22Rv1 (cell line): ENCODE data around the gene CD302.

Experiments
- H3K27ac ChIP-seq: fragments of 450-650 bp; 2 replicates; pipeline ENCODE4 v1.5.1; 2017
- ZFX ChIP-seq: fragments of 450-650 bp; IDR thresholded peaks from 2 replicates; pipeline ENCODE4 v1.6.1; 2017; ENCODE audit warnings: antibody characterized with exemption, borderline replicate concordance
- TF ChIP-seq, protein P1 (sequence below): fragments of 450-650 bp; IDR thresholded peaks from 2 replicates; pipeline ENCODE4 v1.5.1; 2017; ENCODE audit warnings: mild to moderate bottlenecking

Gene CD302

DNA sequence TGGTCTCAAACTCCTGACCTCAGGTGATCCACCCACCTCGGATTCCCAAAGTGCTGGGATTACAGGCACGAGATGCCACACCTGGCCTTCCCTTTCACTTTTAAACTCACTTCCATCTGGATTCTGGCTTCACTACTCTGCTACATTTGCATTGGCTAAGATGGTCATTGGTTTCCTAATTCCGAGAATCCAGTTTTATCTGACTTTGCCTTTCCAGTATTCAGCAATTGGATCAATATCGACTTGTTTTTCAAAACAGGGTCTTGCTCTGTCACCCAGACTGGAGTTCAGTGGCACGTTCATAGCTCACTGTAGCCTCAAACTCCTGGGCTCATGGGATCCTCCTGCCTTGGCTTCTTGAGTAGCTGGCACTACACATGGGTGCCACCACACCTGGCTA, 4.7 kb upstream of the CD302 start:
- no peak overlapping the region for H3K27ac ChIP-seq
- TF ChIP-seq, protein P1, sequence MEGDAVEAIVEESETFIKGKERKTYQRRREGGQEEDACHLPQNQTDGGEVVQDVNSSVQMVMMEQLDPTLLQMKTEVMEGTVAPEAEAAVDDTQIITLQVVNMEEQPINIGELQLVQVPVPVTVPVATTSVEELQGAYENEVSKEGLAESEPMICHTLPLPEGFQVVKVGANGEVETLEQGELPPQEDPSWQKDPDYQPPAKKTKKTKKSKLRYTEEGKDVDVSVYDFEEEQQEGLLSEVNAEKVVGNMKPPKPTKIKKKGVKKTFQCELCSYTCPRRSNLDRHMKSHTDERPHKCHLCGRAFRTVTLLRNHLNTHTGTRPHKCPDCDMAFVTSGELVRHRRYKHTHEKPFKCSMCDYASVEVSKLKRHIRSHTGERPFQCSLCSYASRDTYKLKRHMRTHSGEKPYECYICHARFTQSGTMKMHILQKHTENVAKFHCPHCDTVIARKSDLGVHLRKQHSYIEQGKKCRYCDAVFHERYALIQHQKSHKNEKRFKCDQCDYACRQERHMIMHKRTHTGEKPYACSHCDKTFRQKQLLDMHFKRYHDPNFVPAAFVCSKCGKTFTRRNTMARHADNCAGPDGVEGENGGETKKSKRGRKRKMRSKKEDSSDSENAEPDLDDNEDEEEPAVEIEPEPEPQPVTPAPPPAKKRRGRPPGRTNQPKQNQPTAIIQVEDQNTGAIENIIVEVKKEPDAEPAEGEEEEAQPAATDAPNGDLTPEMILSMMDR = no peak
- no peak for TF ChIP-seq ZFX

GRCh38 chr2:159799833-159800232, 1.8 kb upstream of the CD302 start:
- H3K27ac ChIP-seq = no peak overlapping the region

DNA sequence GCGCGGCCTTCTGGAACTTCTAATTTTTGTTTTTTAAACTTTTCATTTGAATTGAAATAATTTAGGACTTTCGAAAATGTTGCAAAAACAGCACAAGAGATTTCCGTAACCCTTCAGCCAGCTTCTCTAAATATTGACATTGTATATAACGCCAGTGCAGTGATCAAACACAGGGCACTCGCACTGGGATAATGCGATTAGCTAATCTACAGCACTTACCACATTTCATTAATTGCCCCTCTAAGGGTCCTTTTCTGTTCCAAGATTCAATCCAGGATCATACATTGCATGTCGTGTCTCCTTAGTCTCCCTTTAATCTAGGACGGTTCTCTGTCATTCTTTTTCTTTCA, 343 bp upstream of the CD302 start:
- TF ChIP-seq, protein P1 = no peak
- no peak for TF ChIP-seq ZFX
- no peak overlapping the region for H3K27ac ChIP-seq

More at GRCh38 chr2:159799833-159800232, 1.8 kb upstream of the CD302 start:
- TF ChIP-seq, protein P1 = no peak
- TF ChIP-seq ZFX = no peak

DNA sequence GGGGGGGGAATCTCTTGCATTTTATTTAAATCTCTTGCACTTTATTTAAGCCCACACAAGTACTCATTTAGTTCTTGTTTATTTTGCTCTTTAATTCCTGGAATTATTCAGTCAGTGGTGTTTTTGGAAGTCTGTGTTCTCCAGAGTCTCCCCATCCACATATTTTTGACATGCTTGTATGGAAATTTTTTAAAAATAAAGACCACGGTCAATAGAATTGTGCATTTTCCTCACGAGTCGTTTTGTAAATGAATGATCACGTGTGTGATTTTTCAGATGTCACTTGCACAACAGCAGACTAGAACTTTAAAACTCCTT, 824 bp downstream of the CD302 start:
- no peak overlapping the region for H3K27ac ChIP-seq
- TF ChIP-seq, protein P1 = no peak
- no peak for TF ChIP-seq ZFX

- no peak for TF ChIP-seq ZFX
- no peak overlapping the region for H3K27ac ChIP-seq
These were observed 1.9 kb downstream of the CD302 start for GRCh38 chr2:159795841-159796690.

DNA sequence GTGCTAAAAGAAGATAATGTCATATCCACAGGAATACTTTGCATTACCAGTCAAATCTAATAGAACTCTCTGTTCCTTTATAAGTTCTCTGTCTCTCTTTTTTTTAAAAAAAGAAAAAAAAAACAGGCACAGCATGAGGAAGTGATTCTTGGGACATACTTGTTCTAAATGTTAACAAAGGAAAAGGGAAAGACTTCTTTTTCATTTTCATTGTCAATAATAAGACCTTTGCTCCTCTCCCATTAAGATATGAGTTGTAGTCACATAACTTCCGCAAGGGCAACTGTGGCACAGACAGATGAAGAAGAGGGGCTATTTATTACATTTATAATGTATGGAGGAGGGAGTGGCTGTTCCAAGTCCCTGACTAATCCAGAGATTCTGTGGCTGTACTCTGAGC, 4.7 kb downstream of the CD302 start:
- TF ChIP-seq ZFX = no peak
- TF ChIP-seq, protein P1 = no peak
- no peak overlapping the region for H3K27ac ChIP-seq

DNA sequence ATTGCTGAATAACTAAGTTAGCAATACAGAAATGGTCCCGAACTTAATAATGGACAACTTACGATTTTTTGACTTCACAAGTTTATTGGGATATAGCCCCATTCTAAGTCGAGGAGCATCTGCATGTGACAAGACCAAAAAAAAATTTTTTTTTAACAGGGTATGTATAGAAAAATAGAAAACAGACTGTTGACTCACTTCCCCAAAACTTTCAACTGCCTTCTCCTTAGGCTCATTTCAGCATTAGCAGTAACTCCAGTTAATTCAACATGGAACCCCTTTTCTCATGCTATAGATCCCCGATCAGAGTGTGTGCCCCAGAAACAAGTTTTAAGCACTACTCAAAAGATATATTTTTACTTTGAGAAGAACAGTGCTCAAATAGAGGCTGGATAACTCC, 5.4 kb downstream of the CD302 start:
- TF ChIP-seq, protein P1 = no peak
- TF ChIP-seq ZFX = no peak

DNA sequence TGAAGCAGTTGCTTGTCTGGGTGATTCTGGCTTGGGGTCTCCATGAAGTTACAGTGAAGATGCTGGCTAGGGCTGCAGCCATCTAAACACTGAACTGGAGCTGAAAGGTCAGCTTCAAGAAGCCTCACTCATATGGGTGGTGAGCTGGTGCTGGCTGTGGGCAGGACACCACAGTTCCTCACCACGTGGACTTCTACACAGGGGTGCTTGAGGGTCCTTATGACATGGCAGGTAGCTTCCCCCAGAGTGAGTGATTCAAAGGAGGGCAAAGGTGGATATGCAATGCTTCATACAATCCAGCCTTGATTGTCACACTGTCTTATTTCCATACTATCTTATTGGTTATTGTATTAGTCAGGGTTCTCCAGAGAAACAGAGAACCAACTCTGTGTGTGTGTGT, 6.0 kb downstream of the CD302 start:
- no peak overlapping the region for H3K27ac ChIP-seq
- TF ChIP-seq, protein P1 = no peak
- no peak for TF ChIP-seq ZFX

More for the DNA sequence above, 5.4 kb downstream of the CD302 start:
- no peak overlapping the region for H3K27ac ChIP-seq
